GM21529 (cell line): ENCODE data around the gene CDH23.

Experiments
- ATAC-seq: cut with Tn5 transposase; IDR thresholded peaks from one replicate; pipeline ENCODE4 v1.9.1; 2021; ENCODE audit not compliant: unreplicated experiment

The CDH23 gene

GRCh38 chr10:71511206-71511605, 114.5 kb downstream of the CDH23 start:
- ATAC-seq = no peak

GRCh38 chr10:71512312-71512711, 115.6 kb downstream of the CDH23 start:
- no peak for ATAC-seq

- ATAC-seq = no peak
These were observed 116.2 kb downstream of the CDH23 start for GRCh38 chr10:71512761-71513539.

- ATAC-seq = no peak
These were observed 116.8 kb downstream of the CDH23 start for GRCh38 chr10:71513540-71513853.

DNA sequence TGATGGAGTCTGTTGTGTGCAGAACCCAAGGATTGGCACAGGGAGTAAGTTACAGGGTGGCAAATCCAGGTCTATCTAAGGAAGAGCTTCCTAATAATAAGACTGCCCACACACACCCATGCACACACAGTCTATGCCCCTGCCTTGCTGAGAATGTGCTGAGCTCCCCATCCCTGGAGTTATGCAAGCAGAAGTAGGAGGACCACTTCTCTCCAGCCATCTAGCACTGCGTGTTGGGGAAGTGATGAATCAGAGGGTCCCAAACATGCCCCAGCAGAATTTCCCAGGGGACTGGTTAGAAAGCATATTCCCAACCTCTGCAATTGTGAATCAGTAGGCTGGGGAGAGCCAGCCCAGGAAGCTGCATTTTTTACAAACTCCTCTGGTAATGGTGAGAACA, 117.2 kb downstream of the CDH23 start:
- no peak for ATAC-seq

GRCh38 chr10:71515531-71516172, 118.9 kb downstream of the CDH23 start:
- ATAC-seq = no peak

DNA sequence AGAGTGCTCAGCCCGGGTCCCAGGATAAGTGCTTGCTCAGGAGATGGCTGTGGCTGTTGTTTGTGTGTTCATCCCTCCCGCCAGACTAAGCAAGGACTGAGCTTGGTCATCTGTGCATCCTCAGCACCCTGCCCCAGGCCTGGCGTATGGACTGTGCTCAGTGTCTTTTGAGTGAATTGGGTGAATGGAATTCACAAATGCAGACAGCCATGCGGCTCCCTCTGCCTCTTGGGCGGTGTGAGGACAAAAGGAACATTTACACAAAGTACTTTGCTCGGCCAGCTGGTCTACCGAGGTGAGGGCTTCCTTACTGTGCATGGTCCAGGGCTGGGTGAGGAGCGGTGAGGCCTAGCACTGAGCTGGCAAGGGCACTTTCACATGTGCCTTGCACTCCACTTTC, 120.2 kb downstream of the CDH23 start:
- ATAC-seq = no peak

DNA sequence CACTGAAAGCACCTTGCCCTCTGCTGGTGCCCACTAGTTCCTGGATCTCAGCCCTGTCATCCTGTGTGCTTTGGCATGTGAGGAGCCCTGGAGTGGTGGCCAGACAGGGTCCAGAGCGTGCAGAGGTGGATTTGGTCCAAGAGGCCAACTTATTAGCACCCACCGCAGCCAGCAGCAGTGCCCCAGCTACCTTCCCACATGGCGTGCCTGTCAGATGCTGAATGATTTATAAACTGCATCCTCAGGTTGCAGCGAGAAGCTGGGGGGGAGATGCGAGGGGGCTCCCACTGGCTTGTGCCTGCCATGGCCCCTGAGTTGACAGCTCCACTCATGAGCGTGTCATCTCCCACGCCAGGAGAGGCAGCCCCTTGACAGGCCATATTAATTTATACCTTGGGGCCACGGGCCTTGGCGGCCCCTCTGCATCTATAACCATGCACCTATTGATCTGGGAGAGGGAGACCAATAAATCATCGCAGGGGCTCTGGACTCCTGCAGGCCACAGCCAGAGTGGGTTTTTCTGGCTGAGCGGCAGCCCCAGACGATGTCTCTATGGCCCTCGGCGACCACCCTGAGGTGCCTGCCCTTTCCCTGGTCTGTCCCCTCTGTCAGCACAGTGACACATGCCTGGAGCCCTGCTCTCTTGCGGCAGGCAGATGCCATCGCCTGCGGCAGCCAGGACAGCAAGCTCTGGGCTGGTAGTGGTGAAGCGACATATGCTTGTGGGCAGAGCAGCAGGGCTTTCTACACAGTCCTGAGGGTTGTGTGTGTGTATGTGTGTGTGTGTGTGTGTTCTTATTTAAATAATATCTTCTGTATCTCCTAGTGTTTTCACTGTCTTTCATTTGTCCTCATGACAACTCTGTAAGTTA, 120.8 kb downstream of the CDH23 start:
- ATAC-seq = no peak

GRCh38 chr10:71520042-71520441, 123.3 kb downstream of the CDH23 start:
- no peak for ATAC-seq

GRCh38 chr10:71521504-71522441, 125.1 kb downstream of the CDH23 start:
- ATAC-seq = no peak

- no peak for ATAC-seq
These were observed 125.9 kb downstream of the CDH23 start for GRCh38 chr10:71522442-71523144.

- ATAC-seq = no peak
These were observed 127.0 kb downstream of the CDH23 start for GRCh38 chr10:71523756-71524155.

GRCh38 chr10:71525092-71525491, 128.4 kb downstream of the CDH23 start:
- ATAC-seq = no peak

DNA sequence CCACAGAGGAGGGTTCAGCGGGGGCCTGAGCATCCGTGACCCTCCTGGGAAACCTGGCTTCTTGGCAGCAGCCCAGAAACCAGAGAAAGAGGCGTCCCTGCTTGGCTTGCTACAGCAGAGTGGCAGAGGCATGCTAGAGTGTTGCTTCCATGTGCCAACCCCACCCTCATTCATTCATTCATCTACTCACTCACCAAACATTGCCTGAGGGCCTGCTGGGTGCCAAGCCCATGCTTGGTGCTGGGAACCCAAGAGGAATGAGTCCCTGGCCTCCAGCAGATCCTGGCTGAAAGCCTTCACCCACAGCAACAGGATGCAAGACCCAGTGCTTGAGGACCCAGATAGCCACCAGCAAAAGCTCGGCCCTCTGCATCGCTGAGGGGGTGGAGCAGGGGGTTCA, 129.0 kb downstream of the CDH23 start:
- no peak for ATAC-seq

- no peak for ATAC-seq
These were observed 129.9 kb downstream of the CDH23 start for GRCh38 chr10:71526653-71527052.

GRCh38 chr10:71527135-71527534, 130.4 kb downstream of the CDH23 start:
- no peak for ATAC-seq

DNA sequence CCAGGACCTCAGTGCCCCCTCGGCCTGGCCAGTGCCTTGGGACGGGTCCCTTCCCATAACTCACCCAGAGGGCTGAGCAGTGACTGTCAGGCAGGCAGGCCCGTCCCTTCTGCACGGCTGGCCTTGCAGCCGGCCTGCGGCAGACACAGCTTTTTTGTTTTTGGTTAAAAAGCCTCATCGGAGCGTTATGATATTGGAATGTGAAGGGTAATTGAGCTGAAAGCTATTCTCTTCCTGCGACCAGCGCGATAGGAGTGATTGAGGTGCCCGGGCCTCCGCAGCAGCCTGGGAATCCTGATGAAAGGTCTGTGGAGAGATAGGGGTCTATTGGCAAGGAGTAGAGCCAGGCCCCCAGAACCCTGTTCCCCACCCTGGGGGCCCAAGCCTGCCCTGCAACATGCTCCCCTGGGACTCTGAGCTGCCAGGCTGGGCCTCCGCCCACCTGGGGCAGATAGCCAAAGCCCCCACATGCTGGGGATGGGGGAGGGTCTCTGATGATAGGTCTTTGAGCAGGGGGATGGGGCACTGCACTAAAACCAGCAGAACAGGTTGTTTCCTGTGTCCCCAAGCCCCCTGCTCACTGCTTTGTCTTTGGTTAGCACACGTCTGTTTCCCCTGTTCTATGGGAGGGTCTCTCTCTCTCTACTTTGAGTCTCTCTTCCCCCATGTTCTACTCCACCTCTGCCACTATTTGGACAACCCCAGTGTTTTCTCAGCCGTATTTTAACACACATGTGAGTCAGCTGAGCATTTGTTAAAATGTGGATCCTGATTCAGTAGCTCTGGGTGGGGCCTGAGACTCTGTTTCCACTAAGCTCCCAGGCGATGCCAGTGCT, 131.9 kb downstream of the CDH23 start:
- ATAC-seq = no peak

- ATAC-seq = no peak
These were observed 132.6 kb downstream of the CDH23 start for GRCh38 chr10:71529207-71529827.

DNA sequence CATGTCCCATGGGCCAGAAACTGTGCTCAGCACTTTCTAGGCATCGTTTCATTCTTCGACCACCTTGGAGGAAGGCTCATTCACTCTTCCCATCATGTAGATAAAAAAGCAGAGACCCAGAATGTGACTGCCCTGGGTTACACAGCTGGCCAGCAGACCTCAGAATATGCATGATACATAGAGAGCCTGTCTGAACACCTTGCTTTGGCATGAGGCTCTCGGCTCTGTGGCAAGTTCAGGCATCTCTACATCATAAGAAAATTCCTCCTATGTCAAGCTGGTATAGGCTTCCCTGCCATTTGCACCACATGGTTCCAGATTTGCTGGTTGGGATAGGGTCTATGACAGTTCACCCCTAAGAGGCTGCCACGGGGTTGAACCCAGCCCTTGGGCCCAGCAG, 134.1 kb downstream of the CDH23 start:
- no peak for ATAC-seq
